ENCODE results near the gene MSMB.

MSMB gene

DNA sequence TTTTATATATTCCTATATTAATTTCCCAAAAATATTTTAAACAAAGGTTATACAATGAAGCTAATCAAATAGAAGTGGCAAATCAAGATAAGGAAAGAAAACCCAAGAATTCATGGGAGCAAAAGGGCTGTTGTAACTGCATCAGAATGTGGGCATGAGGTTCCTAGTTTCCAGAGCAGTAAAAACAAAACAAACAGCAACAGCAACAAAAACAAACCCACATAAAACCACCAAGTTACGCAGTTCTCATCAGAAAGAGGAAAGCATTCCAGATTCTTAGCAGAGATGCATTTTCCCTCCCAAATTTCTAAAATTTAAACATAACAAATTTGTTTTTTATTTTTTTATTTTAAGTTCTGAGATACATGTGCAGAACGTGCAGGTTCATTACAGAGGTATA lies 34.8 kb upstream of the MSMB start:
- H3K4me1 ChIP-seq (ENCODE audit: control insufficient read depth, low read depth, low read length), result no peaks in the 10 kb centered on the region
- H3K27ac ChIP-seq (ENCODE audit: low read length), result no peak overlapping the region

DNA sequence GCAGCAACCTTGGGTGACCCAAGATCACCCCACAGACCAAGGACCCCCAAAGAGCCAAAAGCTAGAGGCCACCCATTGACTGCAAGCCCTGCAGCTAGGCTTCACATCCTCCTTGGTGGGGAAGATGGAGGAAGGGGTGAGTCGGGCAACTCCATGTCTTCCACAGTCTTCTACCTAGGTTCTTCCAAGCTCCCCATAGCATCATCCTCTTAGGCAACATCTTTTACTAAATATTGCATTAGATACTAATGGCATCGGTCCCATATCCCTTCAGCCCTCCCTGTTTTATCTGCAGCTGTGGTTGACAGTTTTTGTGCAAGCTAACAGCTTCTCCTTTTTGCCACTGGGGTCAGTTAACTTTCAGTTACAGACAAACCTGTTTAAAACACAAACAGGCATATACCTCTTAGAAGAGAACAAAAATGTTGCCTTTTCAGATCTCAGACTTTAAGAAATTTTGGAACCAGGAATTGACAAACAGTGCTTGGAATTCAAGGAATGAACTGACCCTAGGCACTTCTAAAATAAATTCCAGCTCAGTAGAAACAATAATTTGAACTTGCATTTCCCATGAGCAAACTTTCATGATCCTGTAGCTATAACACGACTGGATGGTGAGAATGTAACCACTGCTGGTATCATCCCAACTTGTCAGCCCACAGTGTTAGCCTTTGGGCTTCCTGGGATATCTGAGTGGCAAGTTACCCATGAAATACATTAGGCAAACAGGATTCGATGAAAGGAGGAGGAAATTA lies 33.9 kb upstream of the MSMB start:
- Histone ChIP-seq H3K36me3 (ENCODE audit: control insufficient read depth, low read depth, low read length) (no peaks in the 10 kb centered on the region), H3K27ac (ENCODE audit: low read length) (no peak overlapping the region), H3K4me1 (ENCODE audit: control insufficient read depth, low read depth, low read length) (no peaks in the 10 kb centered on the region), H3K27me3 (ENCODE audit: control insufficient read depth, insufficient read depth, low read length) (no peaks in the 10 kb centered on the region), H3K9me3 (ENCODE audit: control insufficient read depth, low read depth, low read length) (no peaks in the 10 kb centered on the region), H3K9ac (ENCODE audit: low read length) (no peak overlapping the region), H3K4me3 (ENCODE audit: low read length) (no peak overlapping the region)

More for the DNA sequence above, 34.8 kb upstream of the MSMB start:
- no peak overlapping the region for H3K9ac ChIP-seq (ENCODE audit: low read length)
- no peaks in the 10 kb centered on the region for H3K27me3 ChIP-seq (ENCODE audit: control insufficient read depth, insufficient read depth, low read length)
- H3K4me3 ChIP-seq (ENCODE audit: low read length), result no peak overlapping the region
- no peaks in the 10 kb centered on the region for H3K9me3 ChIP-seq (ENCODE audit: control insufficient read depth, low read depth, low read length)
- H3K36me3 ChIP-seq (ENCODE audit: control insufficient read depth, low read depth, low read length), result no peaks in the 10 kb centered on the region

DNA sequence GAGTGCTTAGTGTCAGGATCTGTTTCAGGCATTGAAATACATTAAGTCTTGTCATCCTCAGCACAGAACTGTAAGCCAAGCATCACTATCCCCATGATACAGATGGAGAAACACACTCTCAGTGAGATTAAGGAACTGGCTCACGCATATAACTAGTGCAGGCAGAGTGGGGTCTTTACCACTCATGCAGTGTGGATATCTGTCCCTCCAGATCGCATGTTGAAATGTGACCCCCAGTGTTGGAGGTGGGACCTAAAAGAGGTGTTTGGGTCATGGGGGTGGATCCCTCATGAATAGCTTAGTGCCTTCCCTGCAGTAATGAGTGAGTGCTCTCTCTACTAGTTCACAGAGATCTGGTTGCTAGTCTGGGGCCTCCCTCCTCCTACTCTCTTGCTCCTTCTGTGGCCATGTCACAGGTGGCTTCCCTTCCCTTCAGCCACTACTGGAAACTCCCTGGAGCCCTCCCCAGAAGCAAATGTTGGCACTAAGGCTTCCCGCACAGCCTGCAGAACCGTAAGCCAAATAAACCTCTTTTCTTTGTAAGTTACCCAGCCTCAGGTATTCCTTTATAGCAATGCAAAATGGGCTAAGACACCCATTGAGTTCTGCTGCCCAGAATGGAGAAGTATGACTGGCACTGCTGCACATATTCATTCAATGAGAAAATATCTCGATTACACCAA lies 31.8 kb upstream of the MSMB start:
- no peaks in the 10 kb centered on the region for H3K4me1 ChIP-seq (ENCODE audit: control insufficient read depth, low read depth, low read length)
- no peaks in the 10 kb centered on the region for H3K9me3 ChIP-seq (ENCODE audit: control insufficient read depth, low read depth, low read length)
- no peak overlapping the region for H3K4me3 ChIP-seq (ENCODE audit: low read length)
- H3K36me3 ChIP-seq (ENCODE audit: control insufficient read depth, low read depth, low read length), result no peaks in the 10 kb centered on the region
- H3K27ac ChIP-seq (ENCODE audit: low read length), result no peak overlapping the region
- H3K27me3 ChIP-seq (ENCODE audit: control insufficient read depth, insufficient read depth, low read length), result no peaks in the 10 kb centered on the region
- no peak overlapping the region for H3K9ac ChIP-seq (ENCODE audit: low read length)

DNA sequence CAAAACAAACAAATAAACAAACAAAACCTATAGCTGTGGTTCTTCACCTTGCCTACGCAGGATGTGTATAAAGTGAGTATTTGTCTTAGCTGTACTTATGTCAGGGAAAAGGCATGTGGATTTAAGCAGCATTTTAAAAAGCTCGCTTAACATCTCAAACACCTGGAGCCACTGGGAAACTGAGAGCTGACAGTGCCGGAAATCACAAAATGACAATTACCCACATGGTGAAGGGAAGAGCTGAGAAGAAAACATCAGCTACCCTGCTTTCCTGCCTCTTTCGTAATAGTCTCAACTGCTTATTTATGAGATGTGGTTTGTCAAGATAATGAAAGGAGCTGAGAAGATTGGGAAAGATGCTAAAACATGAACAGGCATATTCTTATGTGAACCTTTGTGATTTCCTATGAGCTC lies 31.1 kb upstream of the MSMB start:
- no peaks in the 10 kb centered on the region for H3K4me1 ChIP-seq (ENCODE audit: control insufficient read depth, low read depth, low read length)
- no peak overlapping the region for H3K9ac ChIP-seq (ENCODE audit: low read length)
- no peaks in the 10 kb centered on the region for H3K36me3 ChIP-seq (ENCODE audit: control insufficient read depth, low read depth, low read length)
- no peak overlapping the region for H3K27ac ChIP-seq (ENCODE audit: low read length)
- no peaks in the 10 kb centered on the region for H3K9me3 ChIP-seq (ENCODE audit: control insufficient read depth, low read depth, low read length)
- no peak overlapping the region for H3K4me3 ChIP-seq (ENCODE audit: low read length)
- no peaks in the 10 kb centered on the region for H3K27me3 ChIP-seq (ENCODE audit: control insufficient read depth, insufficient read depth, low read length)

DNA sequence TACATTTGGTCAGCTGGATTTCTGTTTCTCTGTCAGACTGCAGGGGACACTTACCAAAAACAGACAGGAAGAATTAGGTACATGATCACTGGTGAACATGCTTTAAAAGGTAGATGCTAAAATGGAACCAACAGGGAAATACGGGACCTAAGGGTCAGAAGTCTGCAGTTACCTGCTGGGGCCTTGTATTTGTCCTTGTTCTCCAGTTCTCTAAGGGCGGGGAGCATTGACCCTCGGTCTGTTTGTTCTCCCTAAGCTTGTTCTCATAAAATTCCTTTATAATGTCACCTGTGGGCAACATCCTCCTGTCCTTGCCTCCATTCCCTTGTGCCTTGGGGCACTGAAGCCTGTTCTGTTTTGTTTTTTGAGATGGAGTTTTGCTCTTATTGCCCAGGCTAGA lies 29.8 kb upstream of the MSMB start:
- no peak overlapping the region for H3K27ac ChIP-seq (ENCODE audit: low read length)
- H3K9me3 ChIP-seq (ENCODE audit: control insufficient read depth, low read depth, low read length), result no peaks in the 10 kb centered on the region
- H3K36me3 ChIP-seq (ENCODE audit: control insufficient read depth, low read depth, low read length), result no peaks in the 10 kb centered on the region
- no peaks in the 10 kb centered on the region for H3K27me3 ChIP-seq (ENCODE audit: control insufficient read depth, insufficient read depth, low read length)
- H3K9ac ChIP-seq (ENCODE audit: low read length), result no peak overlapping the region
- no peak overlapping the region for H3K4me3 ChIP-seq (ENCODE audit: low read length)
- no peaks in the 10 kb centered on the region for H3K4me1 ChIP-seq (ENCODE audit: control insufficient read depth, low read depth, low read length)

DNA sequence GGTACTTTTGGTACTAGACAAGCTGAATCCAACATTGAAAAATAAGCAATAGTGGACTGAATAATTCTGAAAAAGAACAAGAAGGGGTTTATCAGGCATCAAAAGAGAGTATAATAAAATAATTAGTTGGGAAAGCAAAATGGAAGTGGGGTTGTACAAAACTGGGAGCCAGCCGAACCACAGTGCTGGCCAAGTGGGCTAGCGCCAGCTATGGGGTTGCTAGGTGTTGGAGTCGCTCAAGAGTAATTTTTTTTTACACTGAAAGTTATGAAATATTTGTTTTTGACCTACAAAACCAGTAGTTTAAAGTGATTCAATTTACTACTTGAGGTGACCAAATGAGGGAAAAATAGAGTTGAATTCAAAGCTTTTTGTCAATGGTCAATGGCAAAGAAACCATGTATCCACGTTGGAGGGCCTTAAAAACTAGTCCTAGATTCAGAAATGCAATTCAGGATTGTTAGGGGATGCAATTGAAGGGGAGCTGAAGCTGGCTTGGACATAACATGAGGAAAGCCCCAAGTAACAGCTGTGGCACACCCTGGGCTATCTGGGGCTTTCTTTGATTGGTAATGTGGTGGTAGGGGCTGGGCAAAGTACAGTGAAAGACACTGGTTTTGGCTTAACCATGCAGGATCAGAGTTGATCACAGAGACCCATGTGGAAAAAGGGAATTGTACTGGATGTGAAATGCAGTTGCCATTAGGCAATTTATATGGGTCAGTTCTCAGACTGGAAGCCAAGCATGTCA lies 28.3 kb upstream of the MSMB start:
- no peak overlapping the region for H3K27ac ChIP-seq (ENCODE audit: low read length)
- H3K4me3 ChIP-seq (ENCODE audit: low read length), result no peak overlapping the region
- H3K9ac ChIP-seq (ENCODE audit: low read length), result no peak overlapping the region
- H3K9me3 ChIP-seq (ENCODE audit: control insufficient read depth, low read depth, low read length), result no peaks in the 10 kb centered on the region
- H3K36me3 ChIP-seq (ENCODE audit: control insufficient read depth, low read depth, low read length), result no peaks in the 10 kb centered on the region
- peaks cover 4% of the 10 kb centered on the region for H3K27me3 ChIP-seq (ENCODE audit: control insufficient read depth, insufficient read depth, low read length)
- H3K4me1 ChIP-seq (ENCODE audit: control insufficient read depth, low read depth, low read length), result no peaks in the 10 kb centered on the region

DNA sequence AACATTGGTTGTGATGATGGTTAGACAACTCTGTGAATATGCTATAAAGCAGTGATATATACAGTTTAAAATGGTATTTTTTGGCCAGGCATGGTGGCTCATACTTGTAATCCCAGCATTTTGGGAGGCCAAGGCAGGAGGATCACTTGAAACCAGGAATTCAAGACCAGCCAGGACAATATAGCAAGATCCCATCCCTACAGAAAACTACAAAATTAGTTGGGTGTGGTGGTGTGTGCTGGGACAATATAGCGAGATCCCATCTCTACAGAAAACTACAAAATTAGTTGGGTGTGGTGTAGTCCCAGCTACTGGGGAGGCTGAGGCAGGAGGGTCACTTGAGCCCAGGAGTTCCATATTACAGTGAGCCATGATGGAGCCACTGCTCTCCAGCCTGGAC lies 27.5 kb upstream of the MSMB start:
- Histone ChIP-seq H3K9ac (ENCODE audit: low read length) (no peak overlapping the region), H3K27ac (ENCODE audit: low read length) (no peak overlapping the region), H3K36me3 (ENCODE audit: control insufficient read depth, low read depth, low read length) (no peaks in the 10 kb centered on the region), H3K4me1 (ENCODE audit: control insufficient read depth, low read depth, low read length) (no peaks in the 10 kb centered on the region), H3K4me3 (ENCODE audit: low read length) (no peak overlapping the region), H3K27me3 (ENCODE audit: control insufficient read depth, insufficient read depth, low read length) (peaks cover 4% of the 10 kb centered on the region), H3K9me3 (ENCODE audit: control insufficient read depth, low read depth, low read length) (no peaks in the 10 kb centered on the region)

DNA sequence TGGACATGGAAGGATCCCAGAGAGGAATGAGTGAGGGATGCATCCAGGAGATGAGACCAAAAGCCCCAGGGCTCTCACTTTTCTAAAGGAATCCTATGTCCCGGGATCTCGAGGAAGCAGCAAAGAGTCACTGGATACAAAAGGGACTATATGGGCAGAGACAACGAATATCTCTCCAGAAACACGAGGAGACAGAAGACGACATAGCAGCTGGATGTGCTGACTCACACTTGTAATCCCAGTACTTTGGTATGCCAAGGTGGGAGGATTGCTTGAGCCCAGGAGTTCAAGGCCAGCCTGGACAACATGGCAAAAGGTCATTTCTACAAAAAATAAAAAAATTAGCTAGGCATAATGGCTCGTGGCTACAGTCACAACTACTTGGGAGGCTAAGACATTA lies 24.7 kb upstream of the MSMB start:
- Histone ChIP-seq H3K9ac (ENCODE audit: low read length) (no peak overlapping the region), H3K4me3 (ENCODE audit: low read length) (no peak overlapping the region)

DNA sequence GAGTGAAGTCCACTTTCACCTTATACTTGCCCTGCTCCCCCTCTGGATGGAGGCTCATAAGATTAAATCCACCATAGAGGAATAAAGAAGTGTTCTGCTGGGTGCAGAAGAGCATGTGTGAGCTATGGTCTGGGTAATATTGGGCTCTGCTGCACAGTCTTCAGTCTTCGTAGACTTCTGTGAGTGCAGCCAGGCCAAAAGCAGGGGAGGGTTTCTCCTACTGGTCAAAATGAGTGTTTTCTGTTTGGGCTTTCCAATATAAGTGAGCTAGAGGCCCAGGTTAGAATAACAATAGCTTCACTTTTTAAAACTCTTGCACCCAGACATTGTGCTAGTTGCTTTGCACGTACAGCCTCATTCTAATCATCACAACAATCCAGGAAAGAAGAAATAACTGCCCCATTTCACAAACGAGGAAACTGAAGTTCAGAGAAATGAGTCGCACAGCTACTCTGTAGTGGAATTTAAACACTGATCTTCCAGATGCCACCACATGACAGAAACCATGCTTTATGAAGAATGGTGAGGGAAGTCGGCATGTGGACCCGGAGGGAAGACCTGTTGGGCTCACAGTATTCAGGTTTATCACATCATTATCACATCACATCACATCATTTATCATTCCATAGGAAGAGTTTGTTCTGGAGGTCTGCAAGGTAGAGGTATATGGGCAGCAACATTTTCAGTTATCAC lies 23.8 kb upstream of the MSMB start:
- no peak overlapping the region for H3K4me3 ChIP-seq (ENCODE audit: low read length)
- no peaks in the 10 kb centered on the region for H3K9me3 ChIP-seq (ENCODE audit: control insufficient read depth, low read depth, low read length)
- no peak overlapping the region for H3K27ac ChIP-seq (ENCODE audit: low read length)
- no peak overlapping the region for H3K9ac ChIP-seq (ENCODE audit: low read length)
- peaks cover 7% of the 10 kb centered on the region for H3K4me1 ChIP-seq (ENCODE audit: control insufficient read depth, low read depth, low read length)
- peaks cover 4% of the 10 kb centered on the region for H3K27me3 ChIP-seq (ENCODE audit: control insufficient read depth, insufficient read depth, low read length)
- H3K36me3 ChIP-seq (ENCODE audit: control insufficient read depth, low read depth, low read length), result no peaks in the 10 kb centered on the region

More for the DNA sequence above, 24.7 kb upstream of the MSMB start:
- no peak overlapping the region for H3K27ac ChIP-seq (ENCODE audit: low read length)
- H3K36me3 ChIP-seq (ENCODE audit: control insufficient read depth, low read depth, low read length), result no peaks in the 10 kb centered on the region
- H3K9me3 ChIP-seq (ENCODE audit: control insufficient read depth, low read depth, low read length), result no peaks in the 10 kb centered on the region
- peaks cover 4% of the 10 kb centered on the region for H3K27me3 ChIP-seq (ENCODE audit: control insufficient read depth, insufficient read depth, low read length)
- H3K4me1 ChIP-seq (ENCODE audit: control insufficient read depth, low read depth, low read length), result peaks cover 7% of the 10 kb centered on the region

DNA sequence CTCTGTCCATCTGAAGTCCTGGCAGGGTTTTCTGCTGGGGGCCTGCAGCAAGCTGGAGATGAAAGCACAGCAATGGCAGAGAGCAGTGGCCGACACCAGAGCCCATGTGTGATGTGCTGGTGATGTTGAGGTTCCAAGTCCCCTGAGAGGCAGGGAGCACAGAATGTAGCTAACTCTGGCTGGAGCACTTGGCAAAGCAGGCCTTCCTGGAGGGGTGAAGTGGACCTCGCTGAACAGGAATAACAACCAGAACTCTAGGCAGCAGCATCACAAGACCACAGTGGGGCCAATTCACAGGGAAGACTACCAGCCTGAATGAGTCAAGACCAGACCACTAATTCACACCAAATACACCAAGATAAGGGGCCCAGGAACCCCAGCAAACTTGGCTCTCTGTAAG lies 22.8 kb upstream of the MSMB start:
- Histone ChIP-seq H3K4me3 (ENCODE audit: low read length) (no peak overlapping the region), H3K9me3 (ENCODE audit: control insufficient read depth, low read depth, low read length) (no peaks in the 10 kb centered on the region)

DNA sequence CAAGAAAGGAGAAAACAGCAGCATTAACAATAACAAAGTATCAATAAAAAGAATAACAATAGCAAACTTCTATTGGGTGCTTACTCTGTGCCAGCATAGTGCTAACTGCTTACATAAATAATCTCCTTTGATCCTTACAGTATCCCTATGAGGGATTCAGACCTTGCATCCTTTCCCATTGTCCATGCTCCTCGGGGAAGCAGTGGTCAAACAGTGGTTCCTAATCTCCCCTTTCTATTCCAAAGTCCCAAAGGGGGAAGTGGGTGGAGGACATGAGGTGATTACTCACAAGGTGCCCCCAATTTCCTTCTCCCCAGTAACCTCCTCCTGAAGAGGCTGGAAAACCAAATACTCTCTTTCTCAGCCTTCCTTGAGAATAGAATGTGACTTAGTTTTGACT lies 22.0 kb upstream of the MSMB start:
- no peak overlapping the region for H3K27ac ChIP-seq (ENCODE audit: low read length)

More for the DNA sequence above, 22.8 kb upstream of the MSMB start:
- no peak overlapping the region for H3K27ac ChIP-seq (ENCODE audit: low read length)
- no peak overlapping the region for H3K9ac ChIP-seq (ENCODE audit: low read length)
- no peaks in the 10 kb centered on the region for H3K36me3 ChIP-seq (ENCODE audit: control insufficient read depth, low read depth, low read length)
- peaks cover 4% of the 10 kb centered on the region for H3K27me3 ChIP-seq (ENCODE audit: control insufficient read depth, insufficient read depth, low read length)
- peaks cover 7% of the 10 kb centered on the region for H3K4me1 ChIP-seq (ENCODE audit: control insufficient read depth, low read depth, low read length)

More for the DNA sequence above, 22.0 kb upstream of the MSMB start:
- no peak overlapping the region for H3K9ac ChIP-seq (ENCODE audit: low read length)
- no peaks in the 10 kb centered on the region for H3K9me3 ChIP-seq (ENCODE audit: control insufficient read depth, low read depth, low read length)
- H3K4me3 ChIP-seq (ENCODE audit: low read length), result no peak overlapping the region
- no peaks in the 10 kb centered on the region for H3K36me3 ChIP-seq (ENCODE audit: control insufficient read depth, low read depth, low read length)
- peaks cover 7% of the 10 kb centered on the region for H3K4me1 ChIP-seq (ENCODE audit: control insufficient read depth, low read depth, low read length)
- peaks cover 4% of the 10 kb centered on the region for H3K27me3 ChIP-seq (ENCODE audit: control insufficient read depth, insufficient read depth, low read length)
